Aorta (tissue), 5 donors: ENCODE results near the gene UGT1A9. TPM values are rescaled to one million over a fixed set of nuclear protein-coding genes. Genes with fewer than 3 reads are reported as not detected.

ENCODE experiments used
- ATAC-seq: fragments of 200-7000 bp; cut with Tn5 transposase; one replicate; pipeline ENCODE4 v1.9.1; 2022; ENCODE audit warnings: moderate library complexity; ENCODE audit not compliant: low FRiP score
- DNase-seq, 2 donors: peaks; one replicate each; pipeline ENCODE4 v3.0.0-alpha.2; 2020
- H3K27ac ChIP-seq, 2 donors: one replicate each; pipeline ENCODE4 v1.5.1; 2013; ENCODE audit warnings: low read length in 2 of 2, mild to moderate bottlenecking in 2 of 2, moderate library complexity in 2 of 2, control low read depth in 1 of 2, inconsistent platforms in 1 of 2, low read depth in 1 of 2
- H3K27me3 ChIP-seq, 2 donors: one replicate each; pipeline ENCODE4 v1.6.1; 2013; ENCODE audit warnings: control low read depth in 1 of 2, low read length in 1 of 2, mild to moderate bottlenecking in 1 of 2, moderate library complexity in 1 of 2; ENCODE audit not compliant: insufficient read depth in 2 of 2, control insufficient read depth in 1 of 2
- H3K36me3 ChIP-seq, 2 donors: one replicate each; pipeline ENCODE4 v1.6.1; 2013; ENCODE audit warnings: control low read depth in 1 of 2, low read length in 1 of 2, mild to moderate bottlenecking in 1 of 2; ENCODE audit not compliant: insufficient read depth in 2 of 2, control insufficient read depth in 1 of 2
- H3K4me1 ChIP-seq, 2 donors: one replicate each; pipeline ENCODE4 v1.6.1; 2013; ENCODE audit warnings: low read length in 2 of 2, control low read depth in 1 of 2, mild to moderate bottlenecking in 1 of 2, moderate library complexity in 1 of 2; ENCODE audit not compliant: insufficient read depth in 2 of 2, control insufficient read depth in 1 of 2
- H3K4me3 ChIP-seq, 2 donors: one replicate each; pipeline ENCODE4 v1.5.1; 2013; ENCODE audit warnings: low read length in 2 of 2, control low read depth in 1 of 2, mild to moderate bottlenecking in 1 of 2
- H3K9me3 ChIP-seq: one replicate; pipeline ENCODE4 v1.6.1; 2013; ENCODE audit warnings: mild to moderate bottlenecking, low read length; ENCODE audit not compliant: control insufficient read depth
- WGBS, 2 donors: extraction: QIAGEN DNeasy Blood & Tissue Kit; methylation state at CpG; one replicate each; pipeline ENCODE4 v1.1.7; 2013; 5-methylcytosine and 5-hydroxymethylcytosine counted together
- intact Hi-C, 2 donors: fragments of 100-400 bp; cut with DNase I; formaldehyde crosslinking; loops; one replicate each; pipeline versions ENCODE4 v1.14.2 to v1.15.0; 2022
- polyA plus RNA-seq, 2 donors: library from polyadenylated mRNA; stranded (reverse); fragments of 200-250 nt; gene quantifications; one replicate each; pipeline ENCODE4 v1.2.3, GENCODE V29; 2013
- total RNA-seq, 2 donors: library from RNA; stranded (reverse); fragmentation: NEBNext Ultra II Directional; extraction: Animal tissue kit (Norgen Biotek cat#: 25700); gene quantifications; one replicate each; pipeline ENCODE4 v1.2.1, GENCODE V29; 2021
- donor health status: healthy with polysubstance abuse.
- donor health status: Bipolar disorder and iron deficiency.
- donor health status: DM: no; HTN: no; CAD: no.
- donor health status: DM: no; HTN: no; CAD: no.
- donor health status: DM: yes; HTN: yes; CAD: no.

The UGT1A9 gene
- total and polyA plus RNA-seq, 4 donors: not detected

DNA sequence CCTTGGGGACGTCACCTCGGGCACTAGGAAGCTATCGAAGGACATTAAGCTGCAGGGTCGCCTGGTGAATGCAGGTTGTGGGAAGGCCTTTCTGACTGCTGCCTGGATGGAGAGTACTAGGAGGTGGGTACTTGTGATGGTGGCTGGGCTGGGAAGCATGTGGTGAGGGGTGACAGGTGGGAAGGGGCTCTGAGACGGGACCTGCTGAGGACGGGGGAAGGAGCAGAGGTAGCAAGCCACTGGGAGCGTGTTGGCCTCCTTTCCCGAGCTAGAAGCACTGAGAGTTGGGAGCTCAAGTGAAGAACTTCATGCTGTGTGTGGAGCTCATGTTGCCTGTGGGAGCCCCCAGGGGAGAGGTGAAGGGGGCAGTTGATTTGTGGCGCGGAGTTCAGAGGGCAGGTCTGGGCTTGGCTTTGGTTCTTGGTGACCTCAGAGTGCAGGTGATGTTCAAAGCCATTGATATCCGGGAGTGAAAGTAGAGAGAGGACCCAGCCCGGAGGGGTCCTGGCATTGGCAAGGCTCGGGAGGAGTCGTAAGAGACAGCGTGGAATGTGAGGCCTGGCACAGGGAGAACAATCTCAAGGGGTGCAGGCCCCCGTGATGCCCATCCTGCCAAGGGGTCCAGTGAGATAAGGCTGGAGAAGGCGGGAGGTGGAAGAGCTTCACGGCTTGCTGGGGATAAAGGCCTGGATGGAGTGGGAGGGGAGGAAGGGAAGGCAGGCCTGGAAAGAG lies 119.6 kb downstream of the UGT1A9 start:
- DNase-seq: peak in 1 of 2 donors; percentile 53
- intact Hi-C loops: no loop called here

DNA sequence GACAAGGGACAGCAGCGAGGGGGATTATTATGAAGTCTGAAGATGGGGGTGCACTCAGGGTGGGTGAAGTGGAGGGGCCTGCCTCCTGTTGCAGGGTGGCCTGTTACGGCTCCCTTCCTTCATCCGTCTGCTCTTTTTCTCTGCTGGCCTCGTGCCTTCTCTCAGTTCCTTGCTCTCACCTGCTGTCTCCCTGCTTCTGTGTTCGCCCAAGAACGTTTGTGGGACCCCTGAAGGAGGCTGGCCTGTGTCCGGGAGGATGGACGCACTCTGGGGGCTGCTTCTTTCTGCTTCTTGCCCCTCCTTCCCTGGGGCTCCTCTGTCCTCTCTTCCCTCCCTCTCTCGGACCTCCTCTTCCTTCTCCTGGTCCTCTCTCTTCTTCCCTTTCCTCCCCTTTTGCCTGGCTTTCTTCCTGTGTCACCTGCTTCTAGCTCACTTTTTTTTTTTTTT lies 120.2 kb downstream of the UGT1A9 start:
- WGBS, 2 donors: 74 to 80% methylated on average over 9 of the region's 9 CpGs
- no peak for ATAC-seq
- intact Hi-C loops: no loop called here

More for the DNA sequence above, 119.6 kb downstream of the UGT1A9 start:
- no peaks in the 10 kb centered on the region for H3K9me3 ChIP-seq
- H3K27me3 ChIP-seq: no peaks in the 10 kb centered on the region
- no peaks in the 10 kb centered on the region for H3K4me1 ChIP-seq
- ATAC-seq: no peak
- WGBS, 2 donors: 79 to 82% methylated on average over 18 of the region's 18 CpGs
- no peaks in the 10 kb centered on the region for H3K36me3 ChIP-seq
- no peak overlapping the region for H3K4me3 ChIP-seq
- H3K27ac ChIP-seq: no peak overlapping the region

DNA sequence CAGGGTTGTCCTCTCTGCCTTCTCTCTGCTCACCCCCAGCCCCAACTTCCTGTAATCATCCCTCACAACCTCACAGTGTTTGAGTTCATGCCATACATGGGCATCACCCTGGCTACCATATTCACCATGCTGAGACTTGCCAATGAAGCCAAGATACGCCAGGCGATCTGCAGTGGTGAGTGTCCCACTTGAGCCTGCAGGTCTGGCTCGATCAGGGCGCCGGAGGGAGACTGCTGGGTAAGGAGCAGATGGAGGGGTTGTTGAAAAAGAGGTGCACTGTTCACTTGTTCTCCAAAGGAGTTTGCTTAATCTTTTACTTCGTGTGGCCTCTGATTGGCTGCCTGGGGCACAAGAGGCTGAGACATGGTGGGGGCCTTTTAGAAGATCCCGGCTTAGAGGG lies 121.0 kb downstream of the UGT1A9 start:
- Histone ChIP-seq H3K4me3 (no peak overlapping the region), H3K27ac (no peak overlapping the region), H3K9me3 (no peaks in the 10 kb centered on the region), H3K4me1 (no peaks in the 10 kb centered on the region), H3K27me3 (no peaks in the 10 kb centered on the region), H3K36me3 (no peaks in the 10 kb centered on the region)
- ATAC-seq: no peak
- no peak for DNase-seq
- intact Hi-C loops: no loop called here
- WGBS, 2 donors: 83 to 90% methylated on average over 7 of the region's 7 CpGs

More for the DNA sequence above, 120.2 kb downstream of the UGT1A9 start:
- H3K9me3 ChIP-seq: no peaks in the 10 kb centered on the region
- no peak overlapping the region for H3K4me3 ChIP-seq
- DNase-seq: peak in 1 of 2 donors; percentile 43
- no peaks in the 10 kb centered on the region for H3K4me1 ChIP-seq
- no peaks in the 10 kb centered on the region for H3K36me3 ChIP-seq
- H3K27ac ChIP-seq: no peak overlapping the region
- H3K27me3 ChIP-seq: no peaks in the 10 kb centered on the region

DNA sequence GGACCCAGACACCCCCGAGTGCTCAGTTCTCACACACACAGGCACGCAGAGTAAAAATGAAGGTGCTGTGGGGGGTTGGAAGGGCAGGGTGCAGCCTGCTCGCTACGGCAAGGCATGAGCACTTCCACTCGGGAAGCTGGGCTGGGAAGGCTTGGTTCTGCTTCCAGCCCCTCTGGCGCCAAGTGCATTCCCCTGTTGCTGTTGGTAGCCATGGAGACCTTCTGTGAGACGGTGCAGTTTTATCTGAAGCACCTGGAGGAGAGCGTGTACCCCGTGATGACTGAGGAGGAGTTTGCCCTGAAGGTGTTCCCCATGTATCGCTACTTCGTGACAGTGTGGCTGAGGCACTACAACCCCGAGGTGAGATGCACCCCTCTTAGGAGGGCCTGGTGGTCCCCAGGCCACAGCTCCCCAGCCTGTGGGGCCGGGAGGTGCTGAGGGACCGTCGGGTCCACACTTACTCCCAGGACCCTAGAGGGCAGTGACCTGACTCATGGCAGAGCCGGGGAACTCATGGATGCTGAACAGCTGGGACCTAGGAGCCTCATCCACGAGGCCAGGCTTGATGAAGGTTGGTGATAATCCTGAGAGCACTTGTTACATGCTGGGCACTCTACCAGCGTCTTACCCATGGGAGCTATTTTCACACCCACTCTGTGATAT lies 121.9 kb downstream of the UGT1A9 start:
- intact Hi-C loops: no loop called here
- no peak overlapping the region for H3K4me3 ChIP-seq
- no peaks in the 10 kb centered on the region for H3K27me3 ChIP-seq
- H3K9me3 ChIP-seq: no peaks in the 10 kb centered on the region
- ATAC-seq (no peak), DNase-seq (peak in 1 of 2 donors; percentile 51)
- H3K36me3 ChIP-seq: no peaks in the 10 kb centered on the region
- 78 to 79% methylated on average over 18 of the region's 18 CpGs for WGBS, 2 donors
- H3K4me1 ChIP-seq: no peaks in the 10 kb centered on the region
- H3K27ac ChIP-seq: no peak overlapping the region

DNA sequence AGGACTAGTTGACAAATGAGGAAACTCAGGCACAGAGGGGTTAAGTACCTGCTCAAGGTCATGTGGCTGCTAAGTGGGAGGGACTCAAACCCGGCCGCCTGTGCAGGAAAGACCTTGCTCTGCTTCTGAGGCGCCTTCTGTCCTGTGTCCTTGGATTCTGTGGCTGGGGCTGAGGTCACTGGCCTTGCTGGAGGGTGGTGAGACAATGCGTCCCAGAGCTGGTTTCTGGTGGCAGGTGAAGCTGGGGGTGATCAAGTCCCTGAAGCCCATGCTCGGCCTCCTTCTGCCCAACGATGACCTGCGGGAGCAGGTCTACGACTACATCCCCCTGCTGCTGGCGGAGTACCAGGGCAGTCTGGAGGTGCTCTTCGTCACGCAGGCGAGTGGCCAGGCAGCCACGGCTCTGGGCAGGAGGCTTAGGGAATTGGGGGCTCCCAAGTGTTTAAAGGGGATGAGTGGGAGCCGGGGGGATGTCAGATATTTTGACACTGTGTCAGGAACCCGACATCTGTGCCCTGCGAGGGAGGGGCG lies 122.5 kb downstream of the UGT1A9 start:
- Histone ChIP-seq H3K4me3 (no peak overlapping the region), H3K9me3 (no peaks in the 10 kb centered on the region), H3K27me3 (no peaks in the 10 kb centered on the region), H3K27ac (no peak overlapping the region), H3K36me3 (no peaks in the 10 kb centered on the region), H3K4me1 (no peaks in the 10 kb centered on the region)
- DNase-seq: peak in 1 of 2 donors; percentile 33
- WGBS, 2 donors: 75 to 79% methylated on average over 17 of the region's 17 CpGs
- intact Hi-C loops: no loop called here
- no peak for ATAC-seq

DNA sequence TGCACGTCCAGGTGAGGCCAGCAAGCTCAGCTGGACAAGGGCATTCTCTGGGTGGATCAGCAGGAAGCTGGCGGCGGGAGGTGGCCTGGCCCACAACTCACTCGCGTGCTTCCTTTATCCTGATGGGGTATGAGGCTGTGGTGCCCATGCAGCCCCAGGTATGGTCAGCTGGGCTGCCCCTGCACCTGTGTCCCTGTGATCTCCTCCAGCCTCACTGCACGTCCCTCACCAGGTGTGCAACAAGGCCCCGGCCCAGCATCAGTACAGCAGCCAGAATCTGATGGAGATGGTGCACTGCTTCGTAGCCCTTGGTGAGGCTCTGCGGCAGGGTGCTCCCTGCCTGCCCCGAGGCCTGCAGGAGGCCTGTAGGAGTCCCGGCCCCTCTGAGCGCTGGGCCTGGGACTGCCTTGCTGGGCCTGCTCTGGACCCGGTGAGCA lies 124.1 kb downstream of the UGT1A9 start:
- WGBS, 2 donors: 89 to 93% methylated on average over 13 of the region's 13 CpGs
- no peak for DNase-seq
- H3K4me1 ChIP-seq: no peaks in the 10 kb centered on the region
- no peak for ATAC-seq
- no peak overlapping the region for H3K27ac ChIP-seq
- no peak overlapping the region for H3K4me3 ChIP-seq
- H3K36me3 ChIP-seq: no peaks in the 10 kb centered on the region
- H3K9me3 ChIP-seq: no peaks in the 10 kb centered on the region
- H3K27me3 ChIP-seq: no peaks in the 10 kb centered on the region
- intact Hi-C loops: no loop called here

DNA sequence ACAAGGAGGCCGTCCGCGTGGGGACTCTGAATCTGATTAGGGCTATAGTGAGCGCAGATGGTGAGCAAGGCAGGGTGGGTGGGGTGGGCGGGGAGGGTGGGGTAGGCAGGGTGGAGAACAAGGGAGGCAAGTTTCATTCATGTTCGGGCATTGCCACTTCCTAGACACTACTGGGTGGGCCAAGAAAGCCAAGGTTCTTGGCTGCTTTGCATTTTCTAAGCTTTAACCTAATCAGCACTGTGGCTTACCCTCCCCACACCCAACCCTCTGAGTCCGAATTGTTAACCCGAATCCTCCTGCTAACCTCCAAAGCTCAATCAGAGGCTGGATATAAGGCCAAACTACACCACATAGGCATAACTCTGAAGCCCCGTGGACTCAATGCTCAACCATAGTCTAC lies 124.6 kb downstream of the UGT1A9 start:
- intact Hi-C loops: no loop called here
- ATAC-seq: no peak
- H3K27me3 ChIP-seq: no peaks in the 10 kb centered on the region

DNA sequence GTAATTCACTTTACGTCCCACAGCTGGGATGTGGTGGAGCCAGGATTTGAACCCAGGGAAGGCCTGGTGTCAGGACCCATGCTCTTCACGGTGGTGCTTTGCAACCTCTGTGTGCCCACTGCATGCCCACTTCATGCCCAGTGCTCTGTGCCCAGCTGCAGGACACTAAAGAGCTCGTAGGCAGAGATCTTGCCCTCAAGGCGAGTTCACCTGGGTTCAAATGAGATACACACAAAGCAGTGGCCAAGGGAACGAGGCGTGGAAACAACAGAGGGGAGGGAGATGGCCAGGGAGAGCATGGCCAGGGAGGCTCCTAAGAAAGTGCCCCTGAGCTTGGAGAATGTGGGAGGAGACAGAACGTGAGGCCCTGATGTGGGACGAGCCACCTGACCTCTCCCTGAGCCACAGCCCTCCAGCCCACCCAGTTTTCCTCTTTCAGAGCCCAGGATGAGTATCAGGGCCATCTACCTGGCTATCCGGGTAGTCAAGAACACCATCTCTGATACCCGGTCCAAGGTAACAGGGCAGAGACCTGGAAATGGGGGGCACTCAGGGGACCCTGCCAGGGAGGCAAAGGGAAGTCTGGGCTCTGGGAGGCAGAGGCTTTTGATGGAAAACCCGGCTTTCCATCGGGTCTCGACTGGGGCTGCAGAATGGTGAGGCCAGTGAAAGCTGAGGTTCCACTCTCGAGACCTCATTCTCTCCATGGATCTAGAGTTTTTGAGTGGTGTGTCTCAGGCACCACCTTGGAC lies 126.8 kb downstream of the UGT1A9 start:
- WGBS, 2 donors: 80 to 83% methylated on average over 14 of the region's 14 CpGs
- Histone ChIP-seq H3K27me3 (no peaks in the 10 kb centered on the region), H3K4me1 (no peaks in the 10 kb centered on the region), H3K27ac (no peak overlapping the region), H3K4me3 (no peak overlapping the region), H3K9me3 (no peaks in the 10 kb centered on the region), H3K36me3 (no peaks in the 10 kb centered on the region)
- ATAC-seq (no peak), DNase-seq (peak in 1 of 2 donors; percentile 43)
- intact Hi-C loops: no loop called here

More for the DNA sequence above, 124.6 kb downstream of the UGT1A9 start:
- no peaks in the 10 kb centered on the region for H3K9me3 ChIP-seq
- no peak overlapping the region for H3K4me3 ChIP-seq
- WGBS, 2 donors: 86 to 88% methylated on average over 9 of the region's 9 CpGs
- no peak overlapping the region for H3K27ac ChIP-seq
- DNase-seq: no peak
- H3K4me1 ChIP-seq: no peaks in the 10 kb centered on the region
- H3K36me3 ChIP-seq: no peaks in the 10 kb centered on the region
